ENCODE measurements around the gene MSANTD3. TPM values are rescaled to one million over a fixed set of nuclear protein-coding genes. Genes with fewer than 3 reads are reported as not detected.
A peak's percentile ranks its signal among the peaks of the same experiment; 100 is the strongest.

MSANTD3 gene
- total and polyA plus RNA-seq, 9 of the 15 experiments (the other 6 are each of a cell fraction or from before 2014, with no cell fraction given): 9.4 to 28.7 (median 22.3) TPM

- no peak for TF ChIP-seq THRB (CRISPR knock-in tag; conservative IDR thresholded peaks at IDR 0.05)
- no peak for TF ChIP-seq ATF1 (CRISPR knock-in tag; IDR thresholded peaks at IDR 0.05)
- TF ChIP-seq ATF1 (tag; IDR thresholded peaks at IDR 0.05): peak; percentile 72
- no peak for TF ChIP-seq CBX8 (IDR thresholded peaks at IDR 0.05; ENCODE audit: borderline replicate concordance, extremely low read depth, low read depth, low read length, poor library complexity, severe bottlenecking)
- TF ChIP-seq L3MBTL2 (IDR thresholded peaks at IDR 0.05): 0 out of 2 replicates have a peak, but pooled peaks have one; percentile 10
- TF ChIP-seq GTF2F1 (IDR thresholded peaks at IDR 0.05; ENCODE audit: low read depth, low read length): no peak
- TF ChIP-seq C11orf30 (IDR thresholded peaks at IDR 0.05; ENCODE audit: low read depth): peak; percentile 94
- TF ChIP-seq BRF2 (IDR thresholded peaks at IDR 0.05; ENCODE audit: borderline replicate concordance, insufficient read depth, insufficient read length): no peak
- no peak for TF ChIP-seq CAMTA2 (CRISPR knock-in tag; conservative IDR thresholded peaks at IDR 0.05)
- no peak for TF ChIP-seq EP300 (IDR thresholded peaks at IDR 0.05; ENCODE audit: low read length)
- TF ChIP-seq MEF2A (IDR thresholded peaks at IDR 0.05; ENCODE audit: control insufficient read depth, low read depth, low read length): no peak
- TF ChIP-seq ZNF740 (CRISPR knock-in tag; IDR thresholded peaks at IDR 0.05): no peak
- no peak for TF ChIP-seq ZNF740 (tag; IDR thresholded peaks at IDR 0.05)
- peak; percentile 94 for TF ChIP-seq JUND (IDR thresholded peaks at IDR 0.05; ENCODE audit: borderline replicate concordance, low read depth, low read length)
- peak; percentile 94 for TF ChIP-seq JUND (tag; IDR thresholded peaks at IDR 0.05; ENCODE audit: borderline replicate concordance, low read depth, low read length)
- no peak for TF ChIP-seq RAD51 (IDR thresholded peaks at IDR 0.05; ENCODE audit: borderline replicate concordance, low read depth)
- no peak for TF ChIP-seq ZNF717 (CRISPR knock-in tag; IDR thresholded peaks at IDR 0.05)
- TF ChIP-seq ZNF316 (IDR thresholded peaks at IDR 0.05): peak; percentile 97
- 0 out of 4 replicates have a peak, but pooled peaks of 1 of the 2 experiments have one; percentile 22 for TF ChIP-seq TEAD1 (CRISPR knock-in tag; IDR thresholded peaks at IDR 0.05)
- TF ChIP-seq FOXA3 (CRISPR knock-in tag; conservative IDR thresholded peaks at IDR 0.05 in 1 of 2, IDR thresholded peaks at IDR 0.05 in 1 of 2): peak in 1 of 2 experiments; percentile 59; a peak in 1 of 4 replicates
- TF ChIP-seq MAFF (IDR thresholded peaks at IDR 0.05; ENCODE audit: low read length): peak; percentile 79
- no peak for TF ChIP-seq FIP1L1 (IDR thresholded peaks at IDR 0.05; ENCODE audit: low read depth, low read length, poor library complexity, severe bottlenecking)
- no peak for TF ChIP-seq ESRRB (CRISPR knock-in tag; IDR thresholded peaks at IDR 0.05; ENCODE audit: borderline replicate concordance)
- TF ChIP-seq DNMT1 (IDR thresholded peaks at IDR 0.05): no peak
- TF ChIP-seq ARID1B (IDR thresholded peaks at IDR 0.05): peak; percentile 24; the same call in 1 of the 2 replicates
- no peak for TF ChIP-seq BRF1 (IDR thresholded peaks at IDR 0.05; ENCODE audit: borderline replicate concordance, extremely low read depth, insufficient read length)
- TF ChIP-seq ASH1L (IDR thresholded peaks at IDR 0.05; ENCODE audit: borderline replicate concordance, low read depth, partially characterized antibody): no peak
- no peak for TF ChIP-seq ZNF644 (tag; IDR thresholded peaks at IDR 0.05; ENCODE audit: low read depth)
- TF ChIP-seq ZNF232 (CRISPR knock-in tag; IDR thresholded peaks at IDR 0.05): no peak
These were observed 71.6 kb downstream of the MSANTD3 start (continued) for GRCh38 chr9:100498592-100498991.

All from K562 (cell line).